Psoas muscle (tissue), 8 donors: ENCODE results near the gene TFB2M. TPM values are rescaled to one million over a fixed set of nuclear protein-coding genes. Genes with fewer than 3 reads are reported as not detected.
A peak's percentile ranks its signal among the peaks of the same experiment; 100 is the strongest.
"Not testable (repeated sequence)": the region's sequence is repeated elsewhere in the genome, so short reads cannot be mapped to it uniquely, and the experiment has no call there.

ENCODE experiments used
- ATAC-seq, 4 donors: fragments of 200-7000 bp; cut with Tn5 transposase; one replicate each; pipeline ENCODE4 v1.9.1; 2020; ENCODE audit warnings: moderate library complexity in 3 of 4, mild to moderate bottlenecking in 2 of 4
- DNase-seq, 2 donors: peaks; one replicate each; pipeline ENCODE4 v3.0.0-alpha.2; 2020
- H3K27ac ChIP-seq: fragments of 200-600 bp; one replicate; pipeline ENCODE4 v1.8.0; 2022
- H3K27me3 ChIP-seq, 3 donors: fragments of 200-600 bp in 1 of 3; one replicate each; pipeline versions ENCODE4 v1.6.1 to v1.8.0; 2013 to 2022; ENCODE audit warnings: low read length in 2 of 3, mild to moderate bottlenecking in 2 of 3, moderate library complexity in 1 of 3; ENCODE audit not compliant: insufficient read depth in 3 of 3
- H3K36me3 ChIP-seq, 2 donors: fragments of 200-600 bp in 1 of 2; one replicate each; pipeline versions ENCODE4 v1.6.1 to v1.8.0; 2013 to 2022; ENCODE audit warnings: low read depth in 1 of 2, mild to moderate bottlenecking in 1 of 2, moderate library complexity in 1 of 2; ENCODE audit not compliant: insufficient read depth in 1 of 2
- H3K4me1 ChIP-seq: fragments of 200-600 bp; one replicate; pipeline ENCODE4 v1.8.0; 2022
- H3K4me3 ChIP-seq: fragments of 200-600 bp; one replicate; pipeline ENCODE4 v1.8.0; 2022; ENCODE audit warnings: mild to moderate bottlenecking
- H3K9me3 ChIP-seq: fragments of 200-600 bp; one replicate; pipeline ENCODE4 v1.8.0; 2022
- CTCF ChIP-seq: fragments of 200-600 bp; IDR thresholded peaks from one replicate; pipeline ENCODE4 v1.8.0; 2022; ENCODE audit warnings: antibody characterized with exemption
- WGBS, 3 donors: extraction: QIAGEN DNeasy Blood & Tissue Kit; methylation state at CpG; one replicate each; pipeline versions ENCODE4 v1.1.6 to v1.1.7; 2013; 5-methylcytosine and 5-hydroxymethylcytosine counted together
- intact Hi-C, 2 donors: fragments of 100-400 bp; cut with DNase I; formaldehyde crosslinking; loops; one replicate each; pipeline versions ENCODE4 v1.11.0 to v1.14.2; 2022
- polyA plus RNA-seq, 3 donors: library from polyadenylated mRNA; stranded (reverse); fragments of 200-250 nt; gene quantifications; one replicate each; pipeline ENCODE4 v1.2.3, GENCODE V29; 2013
- total RNA-seq, 4 donors: library from RNA; stranded (reverse); fragmentation: NEBNext Ultra II Directional in 2 of 4; extraction: Animal tissue kit (Norgen Biotek cat#: 25700) in 2 of 4; gene quantifications; one replicate each; pipeline versions ENCODE4 v1.2.1 to v1.2.4, GENCODE V29; 2021 to 2023
- donor health status: healthy with polysubstance abuse.
- donor health status: DM: no; HTN: no; CAD: no; lungs with moderate emphysema.
- donor health status: Bipolar disorder and iron deficiency.
- donor health status: healthy.
- donor health status: DM: yes; HTN: yes; CAD: no.
- donor health status: DM: no; HTN: no; CAD: no.
- donor health status: DM: no; HTN: no; CAD: no.
- donor health status: DM: yes; HTN: yes; CAD: no.

TFB2M gene
- total and polyA plus RNA-seq, 7 donors: 12.8 to 39.0 (median 19.3) TPM

DNA sequence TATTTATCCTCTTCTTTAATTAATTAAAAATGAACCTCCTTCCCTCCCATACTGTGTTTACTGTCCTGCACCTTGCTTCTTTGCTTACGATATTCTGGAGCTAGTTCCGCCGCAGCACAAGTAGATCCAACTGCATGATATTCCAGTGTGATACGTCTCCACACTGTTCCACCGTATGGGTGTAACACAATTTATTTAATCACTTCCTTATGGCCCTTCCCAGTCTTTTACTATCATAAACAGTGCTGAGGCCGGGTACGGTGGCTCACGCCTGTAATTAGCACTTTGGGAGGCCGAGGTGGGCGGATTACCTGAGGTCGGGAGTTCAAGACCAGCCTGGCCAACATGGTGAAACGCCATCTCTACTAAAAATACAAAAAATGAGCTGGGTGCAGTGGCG lies 25.9 kb upstream of the TFB2M start:
- TF ChIP-seq CTCF: no peak
- DNase-seq: no peak
- no peak overlapping the region for H3K27ac ChIP-seq

GRCh38 chr1:246591504-246591903 lies 25.4 kb upstream of the TFB2M start:
- WGBS, 3 donors: 92 to 98% (median 94%) methylated on average over 6 of the region's 6 CpGs
- no peak for TF ChIP-seq CTCF
- H3K4me3 ChIP-seq: no peak overlapping the region
- no peaks in the 10 kb centered on the region for H3K9me3 ChIP-seq
- intact Hi-C loops: no loop called here
- peaks cover 0 to 35% of the 10 kb centered on the region in 2 donors for H3K36me3 ChIP-seq
- no peaks in the 10 kb centered on the region for H3K27me3 ChIP-seq
- H3K27ac ChIP-seq: no peak overlapping the region
- H3K4me1 ChIP-seq: peaks cover 21% of the 10 kb centered on the region
- DNase-seq (no peak), ATAC-seq (no peak)

More for the DNA sequence above, 25.9 kb upstream of the TFB2M start:
- intact Hi-C loops: no loop called here
- H3K9me3 ChIP-seq: no peaks in the 10 kb centered on the region
- H3K36me3 ChIP-seq: peaks cover 0 to 36% of the 10 kb centered on the region in 2 donors
- 88 to 93% (median 89%) methylated on average over 13 of the region's 13 CpGs for WGBS, 3 donors
- H3K4me1 ChIP-seq: peaks cover 20% of the 10 kb centered on the region
- no peak for ATAC-seq
- no peak overlapping the region for H3K4me3 ChIP-seq
- H3K27me3 ChIP-seq: no peaks in the 10 kb centered on the region

DNA sequence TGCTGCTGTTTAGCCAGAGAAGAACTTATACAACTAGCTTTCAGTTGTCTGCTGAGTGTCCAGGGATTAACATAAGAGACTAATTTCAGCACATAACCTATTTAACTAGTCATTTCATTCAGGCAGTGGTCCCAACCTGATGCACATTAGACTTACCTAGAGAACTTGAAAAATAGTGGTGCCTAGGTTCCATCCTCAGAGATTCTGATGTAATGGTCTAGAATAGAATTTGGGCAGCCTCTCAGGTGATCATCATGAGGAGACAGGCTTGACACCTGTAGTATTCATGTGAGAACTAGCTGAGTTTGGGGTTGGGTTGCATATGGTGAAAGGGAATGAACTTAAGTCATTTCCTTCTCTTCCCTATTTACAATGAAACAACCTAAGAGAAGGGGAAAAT lies 25.0 kb upstream of the TFB2M start:
- H3K4me1 ChIP-seq: peaks cover 21% of the 10 kb centered on the region
- intact Hi-C loops: no loop called here
- TF ChIP-seq CTCF: no peak
- H3K4me3 ChIP-seq: no peak overlapping the region
- no peak for DNase-seq
- no peak overlapping the region for H3K27ac ChIP-seq
- H3K27me3 ChIP-seq: no peaks in the 10 kb centered on the region
- ATAC-seq: no peak
- peaks cover 0 to 30% of the 10 kb centered on the region in 2 donors for H3K36me3 ChIP-seq
- no peaks in the 10 kb centered on the region for H3K9me3 ChIP-seq

- H3K4me3 ChIP-seq, ATAC-seq, H3K27me3 ChIP-seq, DNase-seq, H3K27ac ChIP-seq, intact Hi-C loops, H3K9me3 ChIP-seq: not testable (repeated sequence)
- H3K36me3 ChIP-seq: peaks cover 0 to 24% of the 10 kb centered on the region in 2 donors
- H3K4me1 ChIP-seq: peaks cover 25% of the 10 kb centered on the region
- 96 to 99% (median 98%) methylated on average over 9 of the region's 10 CpGs for WGBS, 3 donors
Observed at GRCh38 chr1:246589919-246590318, 23.9 kb upstream of the TFB2M start.

DNA sequence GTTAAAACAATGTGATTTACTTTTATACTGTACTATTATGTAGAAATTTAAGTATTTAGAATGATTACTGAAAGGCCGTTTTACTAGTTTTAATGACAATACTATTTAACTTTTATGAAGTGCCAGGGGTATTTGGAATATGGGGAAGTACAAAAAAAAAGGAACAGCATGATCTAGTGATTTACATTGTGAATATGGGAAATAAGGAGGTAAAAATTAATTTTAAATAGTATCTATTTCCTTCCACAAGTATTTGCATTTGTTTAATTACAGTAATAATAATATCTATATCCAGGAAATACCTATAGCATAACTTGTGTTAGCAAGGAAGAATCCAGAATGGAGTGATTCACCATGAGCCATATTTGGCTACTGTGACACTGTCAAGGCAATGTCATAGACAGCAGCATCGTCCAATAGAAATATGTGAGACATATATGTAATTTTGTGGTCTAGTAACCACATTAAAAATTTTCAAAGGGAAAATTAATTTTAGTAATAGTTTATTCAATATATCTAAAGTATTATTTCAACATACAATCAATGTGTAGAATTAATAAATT lies 22.2 kb upstream of the TFB2M start:
- Histone ChIP-seq H3K9me3 (no peaks in the 10 kb centered on the region), H3K4me1 (peaks cover 40% of the 10 kb centered on the region), H3K27ac (peak overlapping the region; percentile 27), H3K4me3 (no peak overlapping the region), H3K36me3 (peaks cover 0 to 11% of the 10 kb centered on the region in 2 donors), H3K27me3 (no peaks in the 10 kb centered on the region)
- DNase-seq (no peak), ATAC-seq (peak; percentile 33 to 64 (median 49))
- 66 to 79% (median 73%) methylated on average over 2 of the region's 2 CpGs for WGBS, 3 donors
- no peak for TF ChIP-seq CTCF
- intact Hi-C loops: no loop called here
